Activated CD4-positive, alpha-beta T cell treated with anti-CD3 and anti-CD28 coated beads, Interleukin-2, amount 10 ng/mL, durations not matched to agents 24 days and 14 days (primary cell): Measurements from ENCODE around the gene OR11L1. TPM values are rescaled to one million over a fixed set of nuclear protein-coding genes. Genes with fewer than 3 reads are reported as not detected.

Experiments used
- DNase-seq: peaks from one replicate; pipeline ENCODE4 v3.0.0; 2022
- H3K27ac Mint-ChIP-seq: one replicate; pipeline ENCODE4 v1.8.0; 2022; ENCODE audit warnings: mild to moderate bottlenecking, mixed read lengths
- H3K27me3 Mint-ChIP-seq: one replicate; pipeline ENCODE4 v1.8.0; 2022; ENCODE audit warnings: mixed read lengths
- H3K36me3 Mint-ChIP-seq: one replicate; pipeline ENCODE4 v1.8.0; 2022; ENCODE audit warnings: low read depth, mild to moderate bottlenecking, mixed read lengths
- H3K4me1 Mint-ChIP-seq: one replicate; pipeline ENCODE4 v1.8.0; 2021; ENCODE audit warnings: mixed read lengths
- H3K4me3 Mint-ChIP-seq: one replicate; pipeline ENCODE4 v1.8.0; 2022; ENCODE audit warnings: mild to moderate bottlenecking, moderate library complexity, mixed read lengths
- H3K9me3 Mint-ChIP-seq: one replicate; pipeline ENCODE4 v1.8.0; 2021; ENCODE audit warnings: mixed read lengths
- intact Hi-C: fragments of 100-400 bp; cut with micrococcal nuclease; formaldehyde crosslinking; loops from one replicate; pipeline ENCODE4 v1.15.1; 2023
- total RNA-seq: library from RNA; stranded (reverse); gene quantifications from 2 replicates; pipeline ENCODE4 v1.2.3, GENCODE V29; 2022

OR11L1 gene
- total RNA-seq, result not detected in 2 replicates

GRCh38 chr1:247841796-247842195 lies at the start of gene OR11L1:
OR11L1 (minus strand) TSS chr1:247841896; CDS start chr1:247841896, 0 bp downstream.
- Mint-ChIP-seq H3K4me1 (no peaks in the 10 kb centered on the region), H3K27me3 (no peaks in the 10 kb centered on the region), H3K9me3 (no peaks in the 10 kb centered on the region), H3K27ac (no peak within 1 kb of the TSS), H3K36me3 (no peaks in the 10 kb centered on the region), H3K4me3 (no peak within 1 kb of the TSS)
- intact Hi-C loops, result no loop called here
- DNase-seq, result peak; percentile 27

GRCh38 chr1:247884797-247885413 lies 43.2 kb upstream of the OR11L1 start:
- Mint-ChIP-seq H3K9me3 (no peaks in the 10 kb centered on the region), H3K27ac (no peak overlapping the region), H3K36me3 (no peaks in the 10 kb centered on the region), H3K4me1 (no peaks in the 10 kb centered on the region), H3K4me3 (no peak overlapping the region), H3K27me3 (no peaks in the 10 kb centered on the region)
- DNase-seq, result peak; percentile 38
- intact Hi-C loops, result no loop called here

- intact Hi-C loops, result no loop called here
- H3K9me3 Mint-ChIP-seq, result no peaks in the 10 kb centered on the region
- H3K27me3 Mint-ChIP-seq, result no peaks in the 10 kb centered on the region
- no peak overlapping the region for H3K4me3 Mint-ChIP-seq
- no peak overlapping the region for H3K27ac Mint-ChIP-seq
- H3K36me3 Mint-ChIP-seq, result no peaks in the 10 kb centered on the region
- DNase-seq, result peak; percentile 23
- no peaks in the 10 kb centered on the region for H3K4me1 Mint-ChIP-seq
These were observed 41.6 kb upstream of the OR11L1 start for GRCh38 chr1:247883346-247883745.

GRCh38 chr1:247865416-247865815 lies 23.7 kb upstream of the OR11L1 start:
- no peaks in the 10 kb centered on the region for H3K36me3 Mint-ChIP-seq
- H3K4me1 Mint-ChIP-seq, result no peaks in the 10 kb centered on the region
- DNase-seq, result peak; percentile 8
- H3K9me3 Mint-ChIP-seq, result peaks cover 6% of the 10 kb centered on the region
- no peak overlapping the region for H3K27ac Mint-ChIP-seq
- intact Hi-C loops, result no loop called here
- H3K4me3 Mint-ChIP-seq, result no peak overlapping the region
- no peaks in the 10 kb centered on the region for H3K27me3 Mint-ChIP-seq

- peaks cover 3% of the 10 kb centered on the region for H3K27me3 Mint-ChIP-seq
- H3K4me3 Mint-ChIP-seq, result no peak overlapping the region
- no peak for DNase-seq
- no peak overlapping the region for H3K27ac Mint-ChIP-seq
- intact Hi-C loops, result no loop called here
- H3K4me1 Mint-ChIP-seq, result no peaks in the 10 kb centered on the region
- H3K9me3 Mint-ChIP-seq, result peaks cover 4% of the 10 kb centered on the region
- H3K36me3 Mint-ChIP-seq, result no peaks in the 10 kb centered on the region
These were observed 22.9 kb upstream of the OR11L1 start for GRCh38 chr1:247864644-247865043.

GRCh38 chr1:247862756-247863155 lies 21.1 kb upstream of the OR11L1 start:
- peaks cover 5% of the 10 kb centered on the region for H3K4me1 Mint-ChIP-seq
- intact Hi-C loops, result no loop called here
- H3K9me3 Mint-ChIP-seq, result no peaks in the 10 kb centered on the region
- no peak overlapping the region for H3K27ac Mint-ChIP-seq
- H3K27me3 Mint-ChIP-seq, result peaks cover 14% of the 10 kb centered on the region
- DNase-seq, result no peak
- H3K4me3 Mint-ChIP-seq, result no peak overlapping the region
- H3K36me3 Mint-ChIP-seq, result no peaks in the 10 kb centered on the region

GRCh38 chr1:247857985-247858619 lies 16.4 kb upstream of the OR11L1 start:
- intact Hi-C loops, result loop anchor here (5.0 kb wide), 1 partner anchor 49 kb away; no protein-coding TSS in a partner anchor

GRCh38 chr1:247857069-247857984 lies 15.6 kb upstream of the OR11L1 start, which contains the start of gene TRIM58:
TRIM58 (plus strand) TSS chr1:247857187; CDS start chr1:247857247, 60 bp downstream.
- Mint-ChIP-seq H3K4me1 (peaks cover 10% of the 10 kb centered on the region), H3K36me3 (no peaks in the 10 kb centered on the region), H3K27me3 (peaks cover 38% of the 10 kb centered on the region), H3K27ac (peak within 1 kb of the TSS; percentile 47), H3K9me3 (no peaks in the 10 kb centered on the region), H3K4me3 (peak within 1 kb of the TSS; percentile 79)
- peak; percentile 78 for DNase-seq
- intact Hi-C loops, result loop anchor here (5.0 kb wide), 1 partner anchor 50 kb away; no protein-coding TSS in a partner anchor

More at GRCh38 chr1:247857985-247858619, 16.4 kb upstream of the OR11L1 start:
- Mint-ChIP-seq H3K27ac (no peak overlapping the region), H3K27me3 (peaks cover 38% of the 10 kb centered on the region), H3K36me3 (no peaks in the 10 kb centered on the region), H3K4me1 (peaks cover 10% of the 10 kb centered on the region), H3K4me3 (peak overlapping the region; percentile 79), H3K9me3 (no peaks in the 10 kb centered on the region)
- no peak for DNase-seq

- H3K36me3 Mint-ChIP-seq, result no peaks in the 10 kb centered on the region
- DNase-seq, result no peak
- no peak overlapping the region for H3K27ac Mint-ChIP-seq
- H3K4me1 Mint-ChIP-seq, result peaks cover 10% of the 10 kb centered on the region
- intact Hi-C loops, result loop anchor here (5.0 kb wide), 1 partner anchor 51 kb away; no protein-coding TSS in a partner anchor
- no peaks in the 10 kb centered on the region for H3K9me3 Mint-ChIP-seq
- H3K4me3 Mint-ChIP-seq, result peak overlapping the region; percentile 79
- peaks cover 38% of the 10 kb centered on the region for H3K27me3 Mint-ChIP-seq
These were observed 14.2 kb upstream of the OR11L1 start for GRCh38 chr1:247855911-247856310.

- Mint-ChIP-seq H3K27me3 (peaks cover 36% of the 10 kb centered on the region), H3K9me3 (no peaks in the 10 kb centered on the region), H3K27ac (no peak overlapping the region), H3K36me3 (no peaks in the 10 kb centered on the region), H3K4me3 (no peak overlapping the region), H3K4me1 (peaks cover 10% of the 10 kb centered on the region)
- intact Hi-C loops, result loop anchor here (5.0 kb wide), 1 partner anchor 52 kb away; no protein-coding TSS in a partner anchor
- DNase-seq, result no peak
These were observed 13.3 kb upstream of the OR11L1 start for GRCh38 chr1:247854899-247855545.

- Mint-ChIP-seq H3K9me3 (no peaks in the 10 kb centered on the region), H3K27me3 (peaks cover 4% of the 10 kb centered on the region), H3K36me3 (no peaks in the 10 kb centered on the region), H3K4me1 (no peaks in the 10 kb centered on the region), H3K27ac (no peak overlapping the region), H3K4me3 (no peak overlapping the region)
- DNase-seq, result no peak
- intact Hi-C loops, result no loop called here
These were observed 7.9 kb upstream of the OR11L1 start for GRCh38 chr1:247849616-247850015.

GRCh38 chr1:247848346-247848745 lies 6.7 kb upstream of the OR11L1 start:
- DNase-seq, result no peak
- H3K27ac Mint-ChIP-seq, result no peak overlapping the region
- peaks cover 2% of the 10 kb centered on the region for H3K27me3 Mint-ChIP-seq
- H3K36me3 Mint-ChIP-seq, result no peaks in the 10 kb centered on the region
- H3K4me1 Mint-ChIP-seq, result no peaks in the 10 kb centered on the region
- intact Hi-C loops, result no loop called here
- no peaks in the 10 kb centered on the region for H3K9me3 Mint-ChIP-seq
- H3K4me3 Mint-ChIP-seq, result no peak overlapping the region

GRCh38 chr1:247845693-247846017 lies 4.0 kb upstream of the OR11L1 start:
- Mint-ChIP-seq H3K27me3 (no peaks in the 10 kb centered on the region), H3K4me3 (no peak overlapping the region), H3K4me1 (no peaks in the 10 kb centered on the region), H3K36me3 (no peaks in the 10 kb centered on the region), H3K9me3 (no peaks in the 10 kb centered on the region), H3K27ac (no peak overlapping the region)
- intact Hi-C loops, result no loop called here
- DNase-seq, result no peak
